ENCODE measurements around the gene FAM47B. TPM values are rescaled to one million over a fixed set of nuclear protein-coding genes. Genes with fewer than 3 reads are reported as not detected.

Gene FAM47B
- not detected for total RNA-seq
- long read RNA-seq, donor 1, result 0 reads
- long read RNA-seq, donor 2, result 0 reads

DNA sequence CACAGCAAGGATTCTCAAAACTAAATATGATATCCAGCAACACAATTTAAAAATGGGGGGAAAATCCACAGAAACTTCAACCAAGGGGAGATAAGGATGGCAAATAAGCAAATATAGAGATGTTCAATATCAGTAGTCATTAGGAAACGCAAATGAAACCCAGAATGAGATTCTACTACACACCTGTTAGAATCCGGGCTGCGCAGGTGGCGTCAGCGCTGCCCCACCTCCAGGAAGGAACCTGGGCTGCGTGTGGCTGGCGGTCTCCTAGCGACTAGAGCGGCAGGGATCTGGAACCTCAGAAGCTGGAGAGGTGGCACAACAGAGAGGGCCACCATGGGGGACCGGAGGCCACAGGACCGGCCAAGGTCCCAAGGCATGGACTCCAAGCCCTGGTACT lies at the start of gene FAM47B:
Gene FAM47B, plus strand, starts transcription at position 301 of the 400 bp plus-strand sequence. Its CDS starts 36 bp downstream, at position 337.
- Histone ChIP-seq H3K9me3 (no peaks in the 10 kb centered on the region), H3K4me1 (ENCODE audit: low read depth) (no peaks in the 10 kb centered on the region), H3K4me3 (no peak within 1 kb of the TSS), H3K36me3 (ENCODE audit: low read depth) (no peaks in the 10 kb centered on the region)
- intact Hi-C loops (cut with DNase I, micrococcal nuclease), result no loop called here
- TF ChIP-seq, protein P1, sequence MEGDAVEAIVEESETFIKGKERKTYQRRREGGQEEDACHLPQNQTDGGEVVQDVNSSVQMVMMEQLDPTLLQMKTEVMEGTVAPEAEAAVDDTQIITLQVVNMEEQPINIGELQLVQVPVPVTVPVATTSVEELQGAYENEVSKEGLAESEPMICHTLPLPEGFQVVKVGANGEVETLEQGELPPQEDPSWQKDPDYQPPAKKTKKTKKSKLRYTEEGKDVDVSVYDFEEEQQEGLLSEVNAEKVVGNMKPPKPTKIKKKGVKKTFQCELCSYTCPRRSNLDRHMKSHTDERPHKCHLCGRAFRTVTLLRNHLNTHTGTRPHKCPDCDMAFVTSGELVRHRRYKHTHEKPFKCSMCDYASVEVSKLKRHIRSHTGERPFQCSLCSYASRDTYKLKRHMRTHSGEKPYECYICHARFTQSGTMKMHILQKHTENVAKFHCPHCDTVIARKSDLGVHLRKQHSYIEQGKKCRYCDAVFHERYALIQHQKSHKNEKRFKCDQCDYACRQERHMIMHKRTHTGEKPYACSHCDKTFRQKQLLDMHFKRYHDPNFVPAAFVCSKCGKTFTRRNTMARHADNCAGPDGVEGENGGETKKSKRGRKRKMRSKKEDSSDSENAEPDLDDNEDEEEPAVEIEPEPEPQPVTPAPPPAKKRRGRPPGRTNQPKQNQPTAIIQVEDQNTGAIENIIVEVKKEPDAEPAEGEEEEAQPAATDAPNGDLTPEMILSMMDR (IDR thresholded peaks at IDR 0.05), result no peak
- no peak for ATAC-seq
- DNase-seq, result no peak

DNA sequence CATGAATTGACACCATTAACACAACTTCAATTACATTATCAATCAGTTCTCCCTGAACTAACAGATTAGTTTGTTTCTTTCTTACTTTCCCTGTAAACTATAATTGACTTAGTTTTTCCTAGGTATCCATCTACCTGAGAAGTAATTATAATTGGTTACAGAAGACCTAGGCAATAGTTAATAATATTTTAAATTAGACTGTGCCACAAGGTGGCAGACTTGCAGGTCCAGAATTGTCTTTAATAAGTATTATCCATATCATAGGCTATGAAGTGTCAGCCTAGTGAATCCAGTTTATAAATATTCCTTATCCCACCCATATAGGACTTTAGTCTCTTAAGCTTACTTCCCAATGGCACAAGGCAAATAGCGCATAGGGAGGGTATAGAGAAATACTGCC lies 48.9 kb upstream of the FAM47B start:
- H3K9me3 ChIP-seq, result no peaks in the 10 kb centered on the region
- no peak for DNase-seq
- intact Hi-C loops (cut with DNase I, micrococcal nuclease), result no loop called here
- no peak overlapping the region for H3K4me3 ChIP-seq
- no peaks in the 10 kb centered on the region for H3K36me3 ChIP-seq (ENCODE audit: low read depth)
- TF ChIP-seq, protein P1 (IDR thresholded peaks at IDR 0.05), result no peak
- ATAC-seq, result no peak
- no peaks in the 10 kb centered on the region for H3K4me1 ChIP-seq (ENCODE audit: low read depth)

DNA sequence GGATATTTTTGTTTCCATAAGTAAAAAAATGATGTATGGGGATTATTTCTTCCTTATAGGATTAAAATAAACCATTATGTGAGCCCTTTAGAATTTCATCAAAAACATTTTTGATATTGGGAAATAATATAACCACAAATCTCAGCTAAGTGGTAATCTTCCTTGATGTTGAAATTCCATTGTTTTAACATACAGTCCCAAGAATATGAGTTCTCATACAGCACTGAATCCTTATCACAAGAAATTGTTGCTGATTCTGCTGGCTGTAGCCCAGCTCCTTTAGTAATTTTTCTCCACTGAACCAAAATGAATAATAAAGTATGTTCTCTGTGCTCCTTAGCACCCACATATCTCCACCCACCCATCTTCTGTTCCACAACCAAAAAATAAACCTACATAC lies 41.9 kb upstream of the FAM47B start:
- Histone ChIP-seq H3K36me3 (ENCODE audit: low read depth) (no peaks in the 10 kb centered on the region), H3K4me1 (ENCODE audit: low read depth) (no peaks in the 10 kb centered on the region), H3K4me3 (no peak overlapping the region), H3K9me3 (no peaks in the 10 kb centered on the region)
- TF ChIP-seq, protein P1 (IDR thresholded peaks at IDR 0.05), result no peak
- intact Hi-C loops (cut with DNase I, micrococcal nuclease), result no loop called here
- no peak for DNase-seq
- ATAC-seq, result no peak

DNA sequence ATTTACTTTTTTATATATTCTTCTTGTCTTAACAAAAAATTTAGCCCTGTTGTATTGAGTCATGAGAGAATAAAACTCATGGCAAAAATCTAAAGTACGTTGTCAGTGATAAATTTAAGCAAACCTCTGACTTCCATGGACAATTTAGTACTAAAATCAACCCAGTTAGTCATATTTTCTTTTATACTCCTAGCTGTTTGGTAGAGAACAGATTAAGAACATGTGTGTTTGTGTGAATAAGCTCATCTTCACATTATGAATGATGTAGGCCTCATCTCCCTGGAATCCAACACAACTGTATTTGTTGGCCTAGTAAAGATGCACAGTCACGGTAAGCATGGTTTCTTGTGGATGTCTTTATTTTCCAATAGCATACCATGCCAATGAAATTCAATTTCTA lies 40.8 kb upstream of the FAM47B start:
- DNase-seq (no peak), ATAC-seq (no peak)
- H3K9me3 ChIP-seq, result no peaks in the 10 kb centered on the region
- TF ChIP-seq, protein P1 (IDR thresholded peaks at IDR 0.05), result no peak
- no peaks in the 10 kb centered on the region for H3K4me1 ChIP-seq (ENCODE audit: low read depth)
- intact Hi-C loops (cut with DNase I, micrococcal nuclease), result no loop called here
- no peaks in the 10 kb centered on the region for H3K36me3 ChIP-seq (ENCODE audit: low read depth)
- H3K4me3 ChIP-seq, result no peak overlapping the region

DNA sequence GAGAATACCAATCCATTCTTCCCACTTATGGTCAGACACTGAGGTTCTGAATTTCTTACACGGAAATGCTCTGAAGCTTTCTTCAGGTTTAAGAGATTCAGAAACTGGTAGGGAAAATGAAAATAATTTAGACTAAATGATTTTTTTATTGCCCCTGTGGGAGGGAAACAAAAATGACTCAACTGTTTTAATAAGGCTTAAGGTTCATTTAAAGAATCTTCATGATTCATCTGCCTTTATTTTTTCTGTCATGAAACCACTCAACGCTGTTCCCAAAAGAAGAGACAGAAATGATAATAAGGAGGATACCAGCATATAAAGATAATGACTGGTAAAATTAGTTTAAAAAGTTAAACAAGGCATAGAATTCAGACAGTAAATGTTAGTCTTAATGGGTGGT lies 39.3 kb upstream of the FAM47B start:
- DNase-seq, result no peak
- ATAC-seq, result no peak

More for the DNA sequence above, 39.3 kb upstream of the FAM47B start:
- Histone ChIP-seq H3K36me3 (ENCODE audit: low read depth) (no peaks in the 10 kb centered on the region), H3K9me3 (no peaks in the 10 kb centered on the region), H3K4me3 (no peak overlapping the region), H3K4me1 (ENCODE audit: low read depth) (no peaks in the 10 kb centered on the region)
- TF ChIP-seq, protein P1 (IDR thresholded peaks at IDR 0.05), result no peak
- intact Hi-C loops (cut with DNase I, micrococcal nuclease), result no loop called here
